Keratinocyte (primary cell): ENCODE measurements around the gene ZMAT3. TPM values are rescaled to one million over a fixed set of nuclear protein-coding genes. Genes with fewer than 3 reads are reported as not detected.
"Not testable (repeated sequence)": the region's sequence is repeated elsewhere in the genome, so short reads cannot be mapped to it uniquely, and the experiment has no call there.

ENCODE experiments used
- DNase-seq: peaks from one replicate; pipeline ENCODE4 v3.0.0-alpha.2; 2011; ENCODE audit warnings: low read depth, missing footprints, low spot score
- FAIRE-seq: peaks from 2 replicates; lab custom pipeline; 2011; peaks lifted over from hg19 to GRCh38; lab: Jason Lieb, UNC
- H2AFZ ChIP-seq: 2 replicates; pipeline ENCODE4 v1.6.0; 2012; ENCODE audit warnings: low read length, control low read depth, inconsistent platforms; ENCODE audit not compliant: control insufficient read depth
- H3K27ac ChIP-seq: 2 replicates; pipeline ENCODE4 v1.5.1; 2011; ENCODE audit warnings: low read length; ENCODE audit not compliant: control insufficient read depth, insufficient read depth
- H3K27me3 ChIP-seq: 3 replicates; pipeline ENCODE4 v1.6.0; 2011; ENCODE audit warnings: low read length; ENCODE audit not compliant: control insufficient read depth, insufficient read depth; ENCODE audit errors: extremely low read depth
- H3K36me3 ChIP-seq, 2 experiments: 2 replicates in 1 of 2; 3 replicates in 1 of 2; pipeline ENCODE4 v1.5.1; 2011; ENCODE audit warnings: low read length in 2 of 2, mild to moderate bottlenecking in 1 of 2; ENCODE audit not compliant: control insufficient read depth in 2 of 2, insufficient read depth in 2 of 2; ENCODE audit errors: extremely low read depth in 1 of 2
- H3K4me1 ChIP-seq: 3 replicates; pipeline ENCODE4 v1.5.1; 2011; ENCODE audit warnings: low read length; ENCODE audit not compliant: control insufficient read depth, insufficient read depth; ENCODE audit errors: extremely low read depth
- H3K4me2 ChIP-seq: 3 replicates; pipeline ENCODE4 v1.6.0; 2011; ENCODE audit warnings: low read depth, low read length; ENCODE audit not compliant: control insufficient read depth, insufficient read depth; ENCODE audit errors: extremely low read depth
- H3K4me3 ChIP-seq, 3 experiments: fragments of 200-600 bp in 1 of 3; sonication (generic) in 1 of 3; 2 replicates in 2 of 3; 3 replicates in 1 of 3; pipeline ENCODE4 v1.5.1; 2011 to 2016; ENCODE audit warnings: low read length in 3 of 3, mild to moderate bottlenecking in 3 of 3, control low read depth in 2 of 3, inconsistent platforms in 1 of 3, low read depth in 1 of 3, mixed read lengths in 1 of 3, mixed run types in 1 of 3, moderate library complexity in 1 of 3; ENCODE audit not compliant: control insufficient read depth in 2 of 3, insufficient read depth in 2 of 3; ENCODE audit errors: extremely low read depth in 1 of 3
- H3K79me2 ChIP-seq: 2 replicates; pipeline ENCODE4 v1.6.0; 2012; ENCODE audit warnings: low read length; ENCODE audit not compliant: control insufficient read depth, insufficient read depth
- H3K9ac ChIP-seq: 3 replicates; pipeline ENCODE4 v1.6.0; 2011; ENCODE audit warnings: low read length; ENCODE audit not compliant: control insufficient read depth, insufficient read depth; ENCODE audit errors: extremely low read depth
- H3K9me1 ChIP-seq: 3 replicates; pipeline ENCODE4 v1.6.0; 2011; ENCODE audit warnings: low read length; ENCODE audit not compliant: control insufficient read depth, insufficient read depth; ENCODE audit errors: extremely low read depth
- H3K9me3 ChIP-seq: 2 replicates; pipeline ENCODE4 v1.5.1; 2012; ENCODE audit warnings: low read depth, low read length; ENCODE audit not compliant: control insufficient read depth
- H4K20me1 ChIP-seq: 3 replicates; pipeline ENCODE4 v1.6.0; 2011; ENCODE audit warnings: low read length; ENCODE audit not compliant: control insufficient read depth, insufficient read depth; ENCODE audit errors: extremely low read depth
- EZH2 ChIP-seq: IDR thresholded peaks from one replicate; pipeline ENCODE4 v1.6.1; 2012; ENCODE audit warnings: inconsistent platforms, mild to moderate bottlenecking, low read length, moderate library complexity
- dilution Hi-C: fragments of 300-500 bp; cut with MboI; formaldehyde crosslinking; loops from one replicate; pipeline ENCODE4 v1.7.0; 2020; ENCODE audit warnings: low sequenced_read_pairs; ENCODE audit not compliant: extremely low pct_ligation_motif_present
- polyA minus RNA-seq, 3 experiments: library from RNA; depleted of rRNA, polyadenylated mRNA; stranded (reverse); fragments of >200 nt; gene quantifications; 1 replicate in 1 of 3; 2 replicates in 1 of 3; 3 replicates in 1 of 3; pipeline ENCODE4 v1.2.3, GENCODE V29; 2011
- polyA plus RNA-seq, 5 experiments: library from polyadenylated mRNA; depleted of rRNA in 3 of 5; stranded (reverse) in 3 of 5; stranded (forward) in 1 of 5; unstranded in 1 of 5; fragments of >200 nt; gene quantifications; 1 replicate in 1 of 5; 2 replicates in 3 of 5; 3 replicates in 1 of 5; pipeline versions ENCODE4 v1.2.1 to v1.2.3, GENCODE V29; 2011 to 2012; ENCODE audit warnings: missing spikeins in 2 of 5, low read depth in 1 of 5, low replicate concordance in 1 of 5
- TF ChIP-seq, protein P1 (sequence below), 3 experiments: IDR thresholded peaks in 1 of 3; conservative IDR thresholded peaks in 1 of 3; optimal IDR thresholded peaks in 1 of 3; 2 replicates in 2 of 3; 3 replicates in 1 of 3; pipeline versions ENCODE3 to v1.5.1; 2011; ENCODE audit warnings: low read length in 3 of 3, mild to moderate bottlenecking in 3 of 3, moderate library complexity in 2 of 3, control low read depth in 1 of 3, inconsistent platforms in 1 of 3; ENCODE audit not compliant: insufficient read depth in 2 of 3; ENCODE audit errors: extremely low read depth in 1 of 3

The ZMAT3 gene, protein sequence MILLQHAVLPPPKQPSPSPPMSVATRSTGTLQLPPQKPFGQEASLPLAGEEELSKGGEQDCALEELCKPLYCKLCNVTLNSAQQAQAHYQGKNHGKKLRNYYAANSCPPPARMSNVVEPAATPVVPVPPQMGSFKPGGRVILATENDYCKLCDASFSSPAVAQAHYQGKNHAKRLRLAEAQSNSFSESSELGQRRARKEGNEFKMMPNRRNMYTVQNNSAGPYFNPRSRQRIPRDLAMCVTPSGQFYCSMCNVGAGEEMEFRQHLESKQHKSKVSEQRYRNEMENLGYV
- polyA plus RNA-seq = 14.7 to 16.6 TPM (median 15.5 TPM) in 3 replicates
- polyA plus RNA-seq (2011; ENCODE audit: low read depth) = 8.2 TPM
- 13.0 and 19.0 TPM in 2 replicates for polyA plus RNA-seq (2011; cell fraction: cytosol; rRNA removed)
- polyA plus RNA-seq (2011; cell fraction: nucleus; rRNA removed) = 13.9 and 17.5 TPM in 2 replicates
- 12.2 and 14.1 TPM in 2 replicates for polyA plus RNA-seq (2012; ENCODE audit: low replicate concordance)
- polyA minus RNA-seq = 36.1 to 88.3 TPM (median 49.2 TPM) in 3 replicates
- polyA minus RNA-seq (2011; cell fraction: cytosol; rRNA and poly(A)+ RNA removed) = 47.8 TPM
- 30.5 and 51.4 TPM in 2 replicates for polyA minus RNA-seq (2011; cell fraction: nucleus; rRNA and poly(A)+ RNA removed)

GRCh38 chr3:179071323-179072099 lies at the start of gene ZMAT3:
ZMAT3 (minus strand) TSS chr3:179071809; CDS start chr3:179067752, 4,057 bp downstream.
- no peaks in the 10 kb centered on the region for H3K9me3 ChIP-seq
- H4K20me1 ChIP-seq = no peaks in the 10 kb centered on the region
- DNase-seq = no peak
- peaks cover 2 to 16% of the 10 kb centered on the region in 2 experiments for H3K36me3 ChIP-seq
- peak within 1 kb of the TSS; percentile 75 for H3K27ac ChIP-seq
- no peaks in the 10 kb centered on the region for H3K27me3 ChIP-seq
- H3K9ac ChIP-seq = peak within 1 kb of the TSS; percentile 84
- FAIRE-seq = no peak
- peak within 1 kb of the TSS; percentile 96 for H3K4me2 ChIP-seq
- H2AFZ ChIP-seq = peak within 1 kb of the TSS; percentile 75
- H3K9me1 ChIP-seq = no peaks in the 10 kb centered on the region
- peaks cover 44% of the 10 kb centered on the region for H3K79me2 ChIP-seq
- H3K4me1 ChIP-seq = peaks cover 21% of the 10 kb centered on the region
- peak within 1 kb of the TSS; percentile 60 to 95 (median 93) for H3K4me3 ChIP-seq
- no peak for TF ChIP-seq EZH2
- TF ChIP-seq, protein P1, sequence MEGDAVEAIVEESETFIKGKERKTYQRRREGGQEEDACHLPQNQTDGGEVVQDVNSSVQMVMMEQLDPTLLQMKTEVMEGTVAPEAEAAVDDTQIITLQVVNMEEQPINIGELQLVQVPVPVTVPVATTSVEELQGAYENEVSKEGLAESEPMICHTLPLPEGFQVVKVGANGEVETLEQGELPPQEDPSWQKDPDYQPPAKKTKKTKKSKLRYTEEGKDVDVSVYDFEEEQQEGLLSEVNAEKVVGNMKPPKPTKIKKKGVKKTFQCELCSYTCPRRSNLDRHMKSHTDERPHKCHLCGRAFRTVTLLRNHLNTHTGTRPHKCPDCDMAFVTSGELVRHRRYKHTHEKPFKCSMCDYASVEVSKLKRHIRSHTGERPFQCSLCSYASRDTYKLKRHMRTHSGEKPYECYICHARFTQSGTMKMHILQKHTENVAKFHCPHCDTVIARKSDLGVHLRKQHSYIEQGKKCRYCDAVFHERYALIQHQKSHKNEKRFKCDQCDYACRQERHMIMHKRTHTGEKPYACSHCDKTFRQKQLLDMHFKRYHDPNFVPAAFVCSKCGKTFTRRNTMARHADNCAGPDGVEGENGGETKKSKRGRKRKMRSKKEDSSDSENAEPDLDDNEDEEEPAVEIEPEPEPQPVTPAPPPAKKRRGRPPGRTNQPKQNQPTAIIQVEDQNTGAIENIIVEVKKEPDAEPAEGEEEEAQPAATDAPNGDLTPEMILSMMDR (optimal IDR thresholded peaks at IDR 0.05 in 1 of 3, IDR thresholded peaks at IDR 0.05 in 1 of 3, conservative IDR thresholded peaks at IDR 0.05 in 1 of 3; ENCODE audit: extremely low read depth in 1 of 3, insufficient read depth in 2 of 3, low read length in 3 of 3) = no peak
- dilution Hi-C loops = no loop called here

GRCh38 chr3:179116816-179117215 lies 45.2 kb upstream of the ZMAT3 start:
- no peak for DNase-seq
- Histone ChIP-seq H3K9me3 (no peaks in the 10 kb centered on the region), H3K4me1 (peaks cover 10% of the 10 kb centered on the region), H2AFZ (no peak overlapping the region), H3K36me3 (no peaks in the 10 kb centered on the region), H3K4me3 (no peak overlapping the region), H4K20me1 (no peaks in the 10 kb centered on the region), H3K9ac (no peak overlapping the region), H3K4me2 (no peak overlapping the region), H3K9me1 (no peaks in the 10 kb centered on the region), H3K27ac (no peak overlapping the region), H3K27me3 (no peaks in the 10 kb centered on the region), H3K79me2 (no peaks in the 10 kb centered on the region)
- dilution Hi-C loops = no loop called here
- no peak for FAIRE-seq
- TF ChIP-seq, protein P1 (optimal IDR thresholded peaks at IDR 0.05 in 1 of 3, IDR thresholded peaks at IDR 0.05 in 1 of 3, conservative IDR thresholded peaks at IDR 0.05 in 1 of 3; ENCODE audit: extremely low read depth in 1 of 3, insufficient read depth in 2 of 3, low read length in 3 of 3) = no peak
- TF ChIP-seq EZH2 = no peak

GRCh38 chr3:179115444-179115843 lies 43.8 kb upstream of the ZMAT3 start:
- H3K9ac ChIP-seq, dilution Hi-C loops, DNase-seq, H3K4me1 ChIP-seq, H4K20me1 ChIP-seq, H3K9me3 ChIP-seq, H3K9me1 ChIP-seq, H3K27ac ChIP-seq, H3K36me3 ChIP-seq, H3K27me3 ChIP-seq, H3K4me3 ChIP-seq, H3K79me2 ChIP-seq: not testable (repeated sequence)
- Histone ChIP-seq H3K4me2 (peak overlapping the region; percentile 25), H2AFZ (peak overlapping the region; percentile 69)
- peak; percentile 85 for FAIRE-seq
